NCI-H748 (cell line): Measurements from ENCODE around the gene DZIP3.

Experiments used
- DNase-seq: peaks from one replicate; lab custom pipeline; 2025; ENCODE audit not compliant: unreplicated experiment; lab: John Stamatoyannopoulos, UW

The DZIP3 gene, protein sequence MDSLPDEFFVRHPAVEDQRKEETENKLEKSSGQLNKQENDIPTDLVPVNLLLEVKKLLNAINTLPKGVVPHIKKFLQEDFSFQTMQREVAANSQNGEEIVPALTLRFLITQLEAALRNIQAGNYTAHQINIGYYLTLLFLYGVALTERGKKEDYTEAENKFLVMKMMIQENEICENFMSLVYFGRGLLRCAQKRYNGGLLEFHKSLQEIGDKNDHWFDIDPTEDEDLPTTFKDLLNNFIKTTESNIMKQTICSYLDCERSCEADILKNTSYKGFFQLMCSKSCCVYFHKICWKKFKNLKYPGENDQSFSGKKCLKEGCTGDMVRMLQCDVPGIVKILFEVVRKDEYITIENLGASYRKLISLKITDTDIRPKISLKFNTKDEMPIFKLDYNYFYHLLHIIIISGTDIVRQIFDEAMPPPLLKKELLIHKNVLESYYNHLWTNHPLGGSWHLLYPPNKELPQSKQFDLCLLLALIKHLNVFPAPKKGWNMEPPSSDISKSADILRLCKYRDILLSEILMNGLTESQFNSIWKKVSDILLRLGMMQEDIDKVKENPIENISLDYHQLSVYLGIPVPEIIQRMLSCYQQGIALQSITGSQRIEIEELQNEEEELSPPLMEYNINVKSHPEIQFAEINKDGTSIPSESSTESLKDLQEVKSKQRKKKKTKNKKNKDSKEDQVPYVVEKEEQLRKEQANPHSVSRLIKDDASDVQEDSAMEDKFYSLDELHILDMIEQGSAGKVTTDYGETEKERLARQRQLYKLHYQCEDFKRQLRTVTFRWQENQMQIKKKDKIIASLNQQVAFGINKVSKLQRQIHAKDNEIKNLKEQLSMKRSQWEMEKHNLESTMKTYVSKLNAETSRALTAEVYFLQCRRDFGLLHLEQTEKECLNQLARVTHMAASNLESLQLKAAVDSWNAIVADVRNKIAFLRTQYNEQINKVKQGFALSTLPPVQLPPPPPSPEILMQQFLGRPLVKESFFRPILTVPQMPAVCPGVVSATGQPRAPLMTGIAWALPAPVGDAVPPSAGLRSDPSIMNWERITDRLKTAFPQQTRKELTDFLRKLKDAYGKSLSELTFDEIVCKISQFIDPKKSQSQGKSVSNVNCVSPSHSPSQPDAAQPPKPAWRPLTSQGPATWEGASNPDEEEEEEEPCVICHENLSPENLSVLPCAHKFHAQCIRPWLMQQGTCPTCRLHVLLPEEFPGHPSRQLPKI

GRCh38 chr3:108589081-108589997, at the start of gene DZIP3, which contains the start of gene CIP2A:
TSS of gene DZIP3 (plus strand) at chr3:108589722. CDS start at chr3:108605407, 15,685 bp downstream.
TSS of gene CIP2A (minus strand) at chr3:108589438. CDS start at chr3:108589375, 63 bp downstream.
- peak; percentile 95 for DNase-seq

GRCh38 chr3:108546247-108546646, 43.3 kb upstream of the DZIP3 start:
- DNase-seq = no peak

DNA sequence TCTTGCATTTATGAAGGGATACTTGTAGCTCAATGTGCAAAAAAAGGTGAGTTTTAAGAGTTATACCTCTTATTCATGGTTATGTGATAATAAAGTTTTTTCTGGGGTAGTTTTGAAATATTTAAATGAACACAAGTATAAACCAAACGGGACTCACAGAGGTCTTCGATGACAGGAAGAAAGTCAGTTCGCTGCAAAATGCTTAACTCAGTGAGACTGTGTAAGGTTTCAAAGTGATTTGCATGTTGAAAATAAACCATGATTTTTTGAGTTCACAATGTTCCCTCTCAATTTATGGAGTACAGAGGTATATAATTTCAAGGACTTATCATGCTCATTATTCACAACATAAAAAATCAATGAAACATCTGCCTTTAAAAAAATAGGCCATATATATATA, 42.8 kb upstream of the DZIP3 start:
- DNase-seq = no peak

DNA sequence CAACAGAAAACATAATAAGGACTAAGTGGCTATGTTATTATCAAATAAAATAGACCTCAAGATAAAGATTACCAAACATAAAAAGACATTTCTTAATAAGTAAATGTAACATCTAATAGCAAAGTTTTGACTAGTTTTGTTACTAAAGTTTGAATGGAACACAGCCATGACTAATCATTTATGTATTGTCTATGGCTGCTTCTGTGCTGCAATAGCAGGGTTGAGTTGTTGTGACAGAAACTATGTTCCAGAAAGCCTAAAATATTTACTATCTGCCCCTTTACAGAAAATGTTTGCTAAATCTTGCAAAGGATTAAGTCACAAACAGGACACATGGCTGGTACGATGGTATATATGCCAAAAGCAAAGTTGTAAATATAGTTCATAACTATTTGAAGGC, 41.2 kb upstream of the DZIP3 start:
- no peak for DNase-seq

DNA sequence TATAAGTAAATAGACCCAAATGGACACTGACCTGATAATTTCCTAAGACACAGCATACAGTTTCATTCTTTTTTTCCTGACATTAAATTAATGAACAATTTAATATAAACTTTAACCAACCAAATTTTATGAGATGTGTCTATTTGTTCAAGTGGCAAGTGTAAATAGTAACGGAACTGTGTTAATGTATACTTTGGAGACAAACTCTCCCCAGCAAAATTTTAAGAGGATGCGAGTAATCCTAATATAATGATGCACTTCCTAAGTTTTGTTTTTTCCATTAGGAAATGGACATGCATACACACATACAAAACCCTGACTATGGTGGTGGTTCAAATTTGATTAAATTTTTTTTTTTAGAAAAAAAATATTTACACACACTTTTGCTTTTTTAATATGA, 40.6 kb upstream of the DZIP3 start:
- no peak for DNase-seq

DNA sequence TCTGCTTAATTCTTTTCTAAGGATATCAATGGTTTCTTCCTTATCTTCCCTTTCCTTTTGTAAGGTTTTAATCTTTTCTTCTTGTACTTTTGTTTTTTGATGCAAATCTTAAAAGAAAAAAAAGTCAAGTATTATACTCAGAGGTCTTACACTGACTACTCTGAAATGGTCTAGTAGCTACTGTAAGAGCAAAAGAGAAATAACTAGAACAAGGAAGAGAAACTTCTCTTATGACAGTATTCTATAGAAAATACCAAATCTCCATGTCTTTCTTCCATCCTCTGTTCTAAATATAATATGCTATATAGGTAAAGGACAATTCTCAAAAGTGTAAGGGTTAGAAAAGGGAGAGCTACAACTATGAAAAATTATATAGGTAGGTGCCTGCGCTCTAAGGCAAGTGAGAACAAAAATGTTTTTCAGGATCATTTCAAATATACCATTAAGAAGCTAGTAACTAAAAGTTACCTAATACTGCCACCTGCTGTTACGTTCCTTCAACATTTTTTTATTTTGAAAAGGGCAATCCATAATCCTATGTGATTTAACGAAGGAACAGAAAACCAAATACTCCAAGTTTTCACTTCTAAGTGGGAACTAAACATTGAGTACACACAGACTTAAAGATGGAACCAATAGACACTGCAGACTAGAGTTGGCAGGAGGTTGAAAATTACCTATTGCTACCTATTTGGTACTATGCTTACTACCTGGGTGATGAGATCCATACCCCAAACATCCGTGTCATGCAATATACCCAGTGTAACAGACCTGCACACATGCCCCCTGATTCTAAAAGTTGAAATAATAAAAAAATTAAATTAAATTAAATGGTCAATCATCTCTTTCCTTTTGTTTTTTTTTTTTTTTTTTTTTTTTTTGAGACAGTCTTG, 37.0 kb upstream of the DZIP3 start:
- DNase-seq = peak; percentile 31

DNA sequence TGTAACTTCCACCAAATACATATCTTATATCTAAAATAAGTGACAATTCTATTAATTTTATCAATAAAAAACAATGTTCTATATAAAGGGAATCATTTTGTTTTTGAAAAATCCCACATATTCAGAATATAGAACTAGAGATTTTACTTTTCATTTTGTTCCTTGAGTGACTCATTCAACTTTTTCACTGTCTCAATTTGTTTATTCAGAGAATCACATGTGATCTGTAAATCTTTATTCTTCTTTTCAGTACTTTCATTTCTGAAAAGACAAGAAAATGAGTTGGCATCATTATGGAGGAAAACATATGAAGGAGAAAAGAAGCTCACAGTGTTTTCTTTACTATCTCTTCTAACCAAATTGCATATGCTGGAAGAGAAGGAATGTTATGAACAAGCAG, 35.3 kb upstream of the DZIP3 start:
- DNase-seq = no peak

- DNase-seq = no peak
Measured at GRCh38 chr3:108554913-108555571, 34.5 kb upstream of the DZIP3 start.

DNA sequence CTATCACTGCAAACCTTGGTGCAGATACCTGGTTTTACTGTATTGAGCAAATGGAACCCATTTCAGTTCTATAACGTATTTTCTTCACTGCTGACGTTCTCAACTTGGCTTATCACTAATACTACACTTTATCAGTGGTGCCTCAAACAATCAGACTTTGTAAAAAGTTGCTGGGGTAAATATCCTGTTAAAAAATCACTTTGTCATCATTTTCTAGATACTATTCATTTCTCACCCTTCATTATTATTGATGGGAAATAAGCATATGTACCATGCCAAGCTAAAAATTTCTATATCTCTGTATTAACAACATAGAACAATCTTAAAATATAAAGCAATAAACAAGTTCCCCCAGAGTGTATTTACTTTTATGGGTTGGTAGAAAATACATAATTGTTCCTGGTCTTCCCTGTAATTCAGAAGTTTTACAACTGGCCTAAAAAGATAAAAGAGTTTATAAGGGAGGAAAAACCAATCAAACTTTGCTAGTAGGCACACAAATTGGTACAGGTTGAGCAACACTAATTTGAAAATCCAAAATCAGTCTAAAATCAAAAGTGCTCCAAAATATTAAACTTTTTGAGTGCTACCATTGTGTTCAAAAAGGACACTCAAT, 33.4 kb upstream of the DZIP3 start:
- no peak for DNase-seq

DNA sequence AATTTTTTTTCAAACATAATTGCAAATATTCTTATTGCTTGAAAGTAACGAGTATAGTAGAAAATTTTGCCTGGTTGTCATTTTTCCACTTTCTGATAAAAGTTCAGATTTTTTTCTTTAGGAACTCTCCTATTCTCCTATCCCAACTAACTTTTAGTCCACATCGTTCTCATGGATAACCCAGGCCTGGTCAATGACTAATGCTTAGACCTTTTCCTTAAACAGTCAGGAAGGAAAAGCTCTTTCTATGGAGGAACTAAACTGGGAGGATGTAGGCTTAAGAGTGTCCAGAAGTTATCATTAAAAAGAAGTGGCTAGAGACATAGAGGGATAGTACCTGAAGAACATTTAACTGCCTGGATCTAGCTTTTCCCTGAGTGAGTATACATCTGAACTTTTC, 27.0 kb upstream of the DZIP3 start:
- DNase-seq = no peak

DNA sequence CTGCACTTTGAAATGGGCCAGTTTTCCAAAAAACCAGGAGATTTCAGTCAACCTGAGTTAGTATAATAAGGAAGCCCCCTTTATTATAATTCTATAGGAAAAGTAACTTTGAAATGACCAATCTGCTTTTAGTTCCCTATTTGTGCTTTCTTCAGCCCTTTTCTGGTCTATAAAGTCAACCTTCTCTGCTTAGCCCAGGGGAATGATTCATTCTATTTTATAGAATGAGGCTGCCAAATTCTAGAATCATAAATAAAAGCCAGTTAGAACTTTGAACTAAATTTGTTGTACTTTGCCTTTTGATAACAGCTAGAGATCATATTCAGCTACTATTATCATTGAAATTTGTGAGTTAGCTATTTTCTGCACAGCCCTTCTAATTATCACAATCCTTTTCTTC, 25.0 kb upstream of the DZIP3 start:
- no peak for DNase-seq

GRCh38 chr3:108565506-108565905, 24.0 kb upstream of the DZIP3 start:
- DNase-seq = no peak

DNA sequence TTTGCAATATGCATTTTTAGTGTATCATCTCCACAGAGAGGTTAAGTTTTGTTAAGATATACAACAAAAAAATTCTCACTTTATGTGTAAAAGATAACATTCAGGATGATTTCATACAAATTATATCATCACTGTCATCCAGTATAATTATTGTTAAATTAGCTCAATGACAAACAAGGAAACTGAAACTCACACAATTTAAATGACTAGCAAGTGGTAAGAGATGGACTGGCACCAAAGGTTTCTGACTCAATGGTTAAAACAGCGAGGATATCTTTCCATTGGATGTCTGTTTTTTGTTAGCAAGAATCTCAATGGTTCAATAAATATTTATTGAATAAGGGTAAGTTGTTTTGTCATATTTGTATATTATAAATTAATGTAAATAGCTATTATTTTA, 22.9 kb upstream of the DZIP3 start:
- no peak for DNase-seq

- DNase-seq = no peak
Measured at GRCh38 chr3:108569336-108569735, 20.2 kb upstream of the DZIP3 start.

DNA sequence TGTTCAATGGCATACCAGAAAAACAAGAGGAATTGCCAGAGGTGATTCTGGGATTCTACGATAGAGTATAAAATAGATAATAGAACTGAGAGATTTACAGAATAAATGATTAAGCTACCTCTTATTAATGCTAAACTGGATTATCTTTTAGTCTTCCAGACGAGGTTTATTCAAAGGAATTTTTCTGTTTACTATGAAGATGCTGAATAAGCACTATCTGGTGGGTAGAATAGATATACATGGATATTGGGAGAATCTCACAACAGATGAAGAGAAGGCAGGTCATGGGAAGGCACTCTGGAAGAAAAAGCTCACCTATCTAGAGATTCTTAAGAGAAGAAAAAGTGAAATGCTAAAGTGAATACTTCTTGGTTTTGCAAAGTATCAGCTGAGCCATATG, 11.5 kb upstream of the DZIP3 start:
- DNase-seq = no peak

DNA sequence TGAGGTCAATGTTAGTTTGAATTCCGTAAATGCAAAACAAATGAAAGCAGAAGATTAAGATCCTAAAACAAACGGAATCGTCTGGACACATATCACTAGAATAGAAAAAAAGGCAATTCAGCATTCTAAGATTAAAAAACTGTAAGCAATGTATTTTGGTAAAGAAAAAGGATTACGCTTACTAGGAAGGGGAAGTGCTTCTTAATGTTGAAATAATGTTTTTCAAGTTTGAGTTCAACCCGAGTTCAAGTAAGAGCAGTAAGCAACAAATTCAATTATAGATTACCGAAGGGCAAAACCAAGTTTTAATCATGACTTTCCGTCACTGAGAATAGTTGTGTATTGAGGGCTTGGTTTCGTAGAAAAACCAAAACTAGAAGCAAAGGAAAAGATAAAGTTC, 921 bp upstream of the DZIP3 start:
- DNase-seq = no peak

DNA sequence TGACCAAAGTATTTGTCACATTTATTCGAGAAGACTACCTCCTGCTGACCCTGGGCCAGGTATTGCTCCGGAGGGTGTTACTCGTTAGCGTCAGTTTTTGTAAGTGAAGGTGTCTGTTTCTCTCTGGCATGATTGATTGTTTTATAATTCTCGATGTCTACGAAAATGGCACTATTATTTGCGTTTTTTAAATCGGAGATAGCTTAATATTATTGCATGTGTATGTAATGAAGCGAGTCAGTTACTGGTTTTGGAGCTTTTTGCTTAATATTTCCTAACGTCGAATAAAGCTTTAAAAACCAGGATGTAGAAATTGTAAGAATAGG, 439 bp downstream of the DZIP3 start:
- DNase-seq = no peak

GRCh38 chr3:108590460-108590859, 938 bp downstream of the DZIP3 start:
- DNase-seq = peak; percentile 32

DNA sequence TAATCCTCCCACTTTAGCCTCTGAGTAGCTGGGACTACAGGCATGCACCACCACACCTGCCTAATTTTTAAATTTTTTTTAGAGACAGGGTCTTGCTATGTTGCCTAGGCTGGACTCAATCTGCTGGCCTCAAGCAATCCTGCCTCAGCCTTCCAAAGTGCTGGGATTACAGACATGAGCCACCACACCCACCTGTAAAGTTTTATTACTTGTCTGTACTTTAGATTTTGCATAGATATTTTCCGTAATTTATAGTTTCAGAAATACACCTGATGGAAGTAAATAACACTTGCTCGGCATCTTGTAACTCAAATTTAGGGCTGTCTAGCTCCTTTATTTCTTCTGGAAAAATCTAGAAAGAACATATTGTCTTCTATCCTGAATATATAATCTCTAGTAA, 5.8 kb downstream of the DZIP3 start:
- DNase-seq = no peak
